NOMO-1 treated with DMSO at 0.1 percent for 48 hours (cell line): Measurements from ENCODE around the gene ANGEL1.
A peak's percentile ranks its signal among the peaks of the same experiment; 100 is the strongest.

Experiments used
- DNase-seq: peaks from one replicate; lab custom pipeline; 2025; ENCODE audit not compliant: unreplicated experiment; lab: John Stamatoyannopoulos, UW

ANGEL1 gene

GRCh38 chr14:76765461-76765931 is 47.2 kb downstream of the ANGEL1 start:
- DNase-seq = no peak

- no peak for DNase-seq
These were observed 49.3 kb downstream of the ANGEL1 start for GRCh38 chr14:76763096-76764041.

- DNase-seq = peak; percentile 10
These were observed 50.1 kb downstream of the ANGEL1 start for GRCh38 chr14:76762411-76763095.

- no peak for DNase-seq
These were observed 50.7 kb downstream of the ANGEL1 start for GRCh38 chr14:76761960-76762410.

GRCh38 chr14:76761136-76761959 is 51.3 kb downstream of the ANGEL1 start, which contains the start of gene VASH1:
Gene VASH1 (plus strand): TSS chr14:76761468. CDS start chr14:76762822, 1,354 bp downstream.
- DNase-seq = peak; percentile 44

GRCh38 chr14:76760331-76761135 is 52.1 kb downstream of the ANGEL1 start:
- no peak for DNase-seq

- no peak for DNase-seq
These were observed 53.1 kb downstream of the ANGEL1 start for GRCh38 chr14:76759589-76759988.

GRCh38 chr14:76756371-76756750 is 56.3 kb downstream of the ANGEL1 start:
- DNase-seq = no peak

GRCh38 chr14:76755610-76756370 is 56.9 kb downstream of the ANGEL1 start:
- DNase-seq = no peak

GRCh38 chr14:76754586-76754985 is 58.1 kb downstream of the ANGEL1 start:
- DNase-seq = no peak

GRCh38 chr14:76753541-76754198 is 59.0 kb downstream of the ANGEL1 start:
- DNase-seq = peak; percentile 38

- DNase-seq = no peak
These were observed 59.9 kb downstream of the ANGEL1 start for GRCh38 chr14:76752744-76753143.

- DNase-seq = peak; percentile 86
These were observed 69.7 kb downstream of the ANGEL1 start for GRCh38 chr14:76742966-76743365.

- no peak for DNase-seq
These were observed 70.5 kb downstream of the ANGEL1 start for GRCh38 chr14:76742185-76742584.

GRCh38 chr14:76741074-76741473 is 71.6 kb downstream of the ANGEL1 start:
- DNase-seq = no peak
